T-helper 2 cell treated with Interferon-gamma antibody and Interleukin-4, amounts not matched to agents 100 ng/mL and 5 ng/mL, for 36 hours (primary cell): ENCODE measurements around the gene IQCE. TPM values are rescaled to one million over a fixed set of nuclear protein-coding genes. Genes with fewer than 3 reads are reported as not detected.

Experiments used
- intact Hi-C: fragments of 100-400 bp; cut with micrococcal nuclease; formaldehyde crosslinking; loops from one replicate; pipeline ENCODE4 v1.15.1; 2023
- total RNA-seq: library from RNA; stranded (reverse); gene quantifications from 2 replicates; pipeline ENCODE4 v1.2.3, GENCODE V29; 2022

The IQCE gene
- total RNA-seq, 1 donor from 2014 or later = 12.2 TPM

DNA sequence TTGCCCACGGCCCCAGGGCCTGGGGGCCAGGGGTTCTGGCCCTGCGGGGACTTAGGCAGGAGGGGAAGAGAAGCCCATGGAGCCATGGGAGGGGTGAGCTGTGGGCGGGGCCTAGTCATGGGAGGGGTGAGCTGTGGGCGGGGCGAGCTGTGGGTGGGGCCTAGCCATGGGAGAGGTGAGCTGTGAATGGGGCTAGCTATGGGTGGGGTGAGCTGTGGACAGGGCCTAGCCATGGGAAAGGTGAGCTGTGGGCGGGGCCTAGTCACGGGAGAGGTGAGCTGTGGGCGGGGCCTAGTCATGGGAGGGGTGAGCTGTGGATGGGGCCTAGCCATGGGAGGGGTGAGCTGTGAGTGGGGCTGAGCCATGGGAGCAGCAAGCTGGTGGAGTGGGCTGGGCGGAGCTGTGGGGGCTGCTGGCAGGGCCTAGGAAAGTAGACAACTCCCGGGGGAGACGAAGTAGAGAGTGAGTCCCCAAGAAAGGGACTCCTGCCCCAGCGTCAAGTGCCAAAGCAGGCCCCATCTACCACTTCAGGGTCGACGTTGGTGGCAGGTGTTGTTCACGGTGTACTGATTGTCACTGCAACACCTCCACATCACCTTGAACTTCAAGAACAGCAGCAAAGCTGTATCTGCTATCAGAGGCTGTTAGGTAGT, 53.8 kb downstream of the IQCE start:
- intact Hi-C loops = no loop called here

DNA sequence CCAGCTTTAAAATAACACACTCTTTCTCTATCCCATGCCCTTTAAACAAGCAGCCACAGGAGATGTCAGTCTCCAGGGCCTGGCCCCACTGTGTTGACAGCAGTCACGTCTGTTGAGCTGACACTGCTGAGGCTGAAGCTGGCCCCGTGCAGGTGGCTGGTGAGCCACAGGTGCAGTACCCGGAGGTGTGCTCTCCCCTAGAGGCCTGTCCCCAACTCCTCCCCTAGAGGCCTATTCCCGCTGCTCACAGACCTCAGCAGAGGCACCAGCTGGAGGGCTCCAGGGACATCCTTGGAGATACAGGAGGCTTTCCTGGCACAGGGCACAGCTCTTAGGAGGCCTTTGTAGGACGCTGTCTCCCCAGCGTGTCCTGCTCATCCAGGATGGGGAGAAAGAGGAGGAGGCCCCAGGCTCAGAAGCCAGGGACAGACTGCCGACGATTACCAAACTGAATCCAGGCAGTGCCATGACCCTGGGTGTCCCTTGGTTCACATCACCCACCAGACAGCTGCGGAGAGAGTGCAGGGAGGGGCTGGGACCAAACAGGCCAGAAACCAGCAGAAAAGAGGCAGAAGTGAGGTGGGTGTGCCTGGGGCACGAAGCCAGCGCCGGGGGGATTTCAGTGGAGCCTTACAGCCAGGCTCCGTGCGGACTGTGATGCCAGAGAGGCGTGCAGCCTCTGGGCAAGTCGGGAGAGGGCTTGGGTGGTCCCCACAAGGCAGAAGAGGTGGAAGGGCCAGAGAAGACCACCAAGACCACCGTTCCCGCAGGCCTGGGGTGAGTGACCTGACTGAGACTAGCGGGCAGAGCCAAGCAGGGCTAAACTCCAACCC, 54.5 kb downstream of the IQCE start:
- intact Hi-C loops = no loop called here

DNA sequence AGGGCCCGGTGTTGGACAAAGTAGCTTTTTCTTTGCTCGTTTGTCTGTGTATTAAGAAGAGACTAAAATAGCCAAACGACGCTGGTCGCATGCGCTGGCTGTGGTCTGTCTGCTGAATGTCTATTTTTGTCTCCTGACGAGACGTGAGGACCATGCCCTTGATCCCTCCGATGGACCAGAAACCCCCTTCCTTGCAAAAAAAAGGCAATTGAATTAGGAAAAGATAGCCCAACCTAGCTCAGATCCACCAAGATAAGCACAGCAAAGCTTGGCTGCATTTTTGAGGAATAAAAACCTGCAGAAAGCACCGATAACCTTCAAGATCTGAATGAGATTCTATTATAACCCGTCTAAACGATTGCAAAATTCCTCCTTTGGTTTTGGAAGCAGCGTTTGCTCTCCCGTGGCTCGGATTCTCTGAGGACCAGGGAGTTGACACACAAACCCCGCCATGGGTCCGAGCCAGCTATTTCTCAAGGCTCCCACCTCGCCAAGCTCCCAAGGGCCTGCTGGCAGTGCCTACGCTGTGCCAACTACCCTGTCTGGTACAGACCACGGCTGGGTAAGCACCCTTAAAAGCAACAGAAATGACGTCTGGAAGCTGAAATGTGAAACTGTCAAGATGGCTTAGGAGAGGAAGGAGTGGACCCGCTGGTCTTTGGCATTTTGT, 55.3 kb downstream of the IQCE start:
- intact Hi-C loops = no loop called here

DNA sequence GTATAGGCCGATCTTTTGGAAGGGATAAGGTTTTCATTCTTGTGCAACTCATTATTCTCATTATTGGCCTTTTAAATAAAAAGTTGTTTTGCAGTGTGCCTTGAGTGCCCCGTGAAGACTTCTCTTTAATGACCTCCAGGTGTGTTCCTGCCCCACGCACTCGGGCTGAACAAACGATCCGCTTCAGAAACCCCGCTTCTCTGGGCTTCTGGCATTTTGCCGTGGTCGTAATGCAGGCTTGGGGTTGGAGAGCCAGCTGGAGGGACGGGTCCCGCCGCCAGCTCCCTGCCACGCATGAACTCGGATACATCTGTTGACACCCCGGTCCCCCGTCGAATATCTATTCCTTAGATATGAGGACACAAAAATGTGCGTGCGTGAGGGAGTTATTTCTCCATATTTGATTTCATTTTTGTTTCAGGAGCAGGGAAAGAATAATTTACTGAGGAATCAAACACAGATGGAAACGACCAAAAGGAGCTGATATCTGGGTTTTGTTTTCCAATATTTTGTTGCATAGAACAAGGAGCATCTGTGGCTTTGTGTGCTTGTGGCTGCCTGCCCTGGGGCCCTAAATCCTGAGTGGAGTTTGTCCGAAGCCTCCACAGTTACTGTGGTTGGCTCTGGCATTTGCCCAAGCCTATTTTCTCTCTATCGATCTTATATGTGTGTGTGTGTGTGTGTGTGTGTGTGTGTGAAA, 56.0 kb downstream of the IQCE start:
- intact Hi-C loops = no loop called here

DNA sequence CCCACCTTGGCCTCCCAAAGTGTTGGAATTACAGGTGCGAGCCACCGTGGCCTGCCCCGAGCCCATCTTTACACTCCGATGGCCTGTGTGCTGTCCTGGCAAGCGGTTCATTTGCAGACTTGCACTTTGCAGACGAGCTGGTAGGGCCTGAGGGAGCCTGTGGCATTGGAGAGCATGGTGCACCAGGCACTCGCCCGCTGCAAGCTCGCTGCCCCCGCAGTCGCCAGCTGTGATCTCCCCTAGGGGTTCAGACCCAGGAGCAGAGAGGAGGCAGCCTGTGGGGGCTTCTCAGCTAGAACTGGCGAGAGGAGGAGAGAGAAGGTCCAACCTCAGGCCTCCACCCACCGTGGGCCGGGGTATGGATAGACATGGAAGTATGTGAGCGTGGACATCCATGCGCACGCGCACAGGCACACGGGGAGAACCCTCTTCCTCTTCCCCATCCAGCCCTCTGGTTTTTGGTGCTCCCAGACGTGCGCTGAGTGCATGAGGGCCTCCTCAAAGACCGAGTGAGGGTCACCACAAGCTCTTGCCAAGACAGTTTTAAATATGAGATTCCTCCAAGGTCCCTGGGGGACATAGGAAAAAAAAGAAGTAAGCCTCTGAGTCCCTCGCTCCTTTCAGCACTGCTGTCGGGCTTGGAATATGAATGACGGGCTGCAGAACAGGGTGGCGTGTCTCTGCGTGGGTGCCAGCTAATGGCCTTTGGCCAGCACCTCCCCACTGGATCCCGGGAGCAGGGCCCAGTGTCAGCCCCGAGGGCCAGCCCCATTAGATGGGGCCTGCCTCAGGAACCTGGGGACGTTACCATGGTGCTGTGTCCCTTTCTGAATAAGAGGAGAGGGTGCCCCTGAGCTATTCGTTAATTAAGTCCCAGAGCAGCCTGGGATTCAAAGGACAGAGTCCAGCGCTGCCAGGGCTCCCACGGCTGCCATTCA, 57.9 kb downstream of the IQCE start:
- intact Hi-C loops = no loop called here

DNA sequence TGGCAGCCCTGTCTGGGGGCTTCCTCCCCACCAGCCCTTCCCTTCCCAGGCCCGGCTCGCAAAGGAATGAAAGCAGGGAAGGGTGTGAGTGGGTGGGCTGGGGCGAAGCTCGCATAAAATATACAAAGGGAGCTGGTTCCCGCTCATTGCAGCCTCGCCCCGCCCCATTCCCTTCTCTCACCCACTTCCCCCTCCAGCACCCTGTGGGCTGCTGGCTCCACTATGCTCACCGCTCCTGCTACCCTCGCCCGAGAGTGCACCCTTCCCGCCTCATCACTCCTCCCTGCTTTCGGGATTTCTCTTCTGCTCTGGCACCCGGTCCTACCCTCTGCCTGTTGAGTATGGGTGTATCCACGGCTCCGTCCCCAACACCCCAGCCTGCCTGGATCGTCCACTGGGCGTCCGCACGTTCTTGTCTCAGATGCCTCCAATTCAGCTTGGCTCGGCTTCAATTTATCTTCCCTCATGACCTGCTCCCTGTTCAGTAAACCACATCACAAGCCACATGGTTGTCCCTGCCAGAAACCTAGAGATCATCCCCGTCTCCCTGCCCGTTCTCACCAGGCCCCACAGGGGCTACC, 58.6 kb downstream of the IQCE start:
- intact Hi-C loops = no loop called here

DNA sequence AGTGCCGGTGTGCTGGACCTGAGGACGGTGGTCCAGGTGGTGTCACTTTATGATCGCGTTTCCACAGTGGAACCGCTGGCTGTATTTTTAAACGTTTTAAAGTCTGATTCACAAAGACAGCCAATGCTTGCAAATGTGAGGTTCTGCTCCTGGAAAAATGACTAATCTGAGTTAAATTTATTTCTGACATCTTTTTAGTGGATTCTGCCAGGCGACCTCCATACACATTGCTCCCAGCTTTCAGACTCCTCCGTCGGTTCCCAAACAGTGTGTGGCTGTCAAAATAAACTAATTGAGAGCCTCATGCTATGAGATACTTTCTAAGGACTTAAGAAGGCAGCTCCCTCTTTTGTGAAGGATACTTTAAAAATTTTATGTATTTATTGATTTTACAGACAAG, 60.3 kb downstream of the IQCE start:
- intact Hi-C loops = no loop called here

DNA sequence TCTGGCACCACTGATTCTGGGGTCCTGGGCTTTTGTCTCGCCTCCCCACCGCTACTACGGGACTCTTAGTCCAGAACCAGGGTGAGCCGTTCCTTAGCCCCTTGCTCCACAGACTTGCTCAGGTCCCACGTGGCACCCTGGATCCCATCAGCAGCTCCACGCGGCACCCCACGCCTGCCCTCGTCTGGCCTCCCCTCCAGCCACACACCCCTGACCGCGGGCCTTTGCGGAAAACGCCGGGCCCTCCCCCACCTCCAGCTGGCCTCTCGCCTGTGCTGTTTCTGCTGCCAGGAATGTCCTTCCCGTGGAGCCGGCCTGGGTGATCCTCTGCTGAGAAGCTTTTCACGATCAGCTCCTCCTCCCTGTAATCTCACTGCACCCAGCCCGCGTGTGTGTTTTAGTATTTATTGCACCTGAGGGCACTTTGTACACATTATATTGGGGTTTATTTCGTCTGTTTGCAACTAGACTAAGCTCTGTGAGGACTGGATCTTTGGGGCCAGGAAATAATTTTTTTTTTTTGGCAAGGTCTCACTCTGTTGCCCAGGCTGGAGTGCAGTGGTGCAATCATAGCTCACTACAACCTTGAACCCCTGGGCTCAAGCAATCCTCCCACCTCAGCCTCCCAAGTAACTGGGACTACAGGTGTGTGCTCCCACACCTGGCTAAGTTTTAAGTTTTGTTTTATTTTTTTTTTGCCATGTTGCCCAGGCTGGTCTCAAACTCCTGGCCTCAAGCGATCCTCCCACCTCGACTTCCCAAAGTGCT, 62.5 kb downstream of the IQCE start:
- intact Hi-C loops = no loop called here

DNA sequence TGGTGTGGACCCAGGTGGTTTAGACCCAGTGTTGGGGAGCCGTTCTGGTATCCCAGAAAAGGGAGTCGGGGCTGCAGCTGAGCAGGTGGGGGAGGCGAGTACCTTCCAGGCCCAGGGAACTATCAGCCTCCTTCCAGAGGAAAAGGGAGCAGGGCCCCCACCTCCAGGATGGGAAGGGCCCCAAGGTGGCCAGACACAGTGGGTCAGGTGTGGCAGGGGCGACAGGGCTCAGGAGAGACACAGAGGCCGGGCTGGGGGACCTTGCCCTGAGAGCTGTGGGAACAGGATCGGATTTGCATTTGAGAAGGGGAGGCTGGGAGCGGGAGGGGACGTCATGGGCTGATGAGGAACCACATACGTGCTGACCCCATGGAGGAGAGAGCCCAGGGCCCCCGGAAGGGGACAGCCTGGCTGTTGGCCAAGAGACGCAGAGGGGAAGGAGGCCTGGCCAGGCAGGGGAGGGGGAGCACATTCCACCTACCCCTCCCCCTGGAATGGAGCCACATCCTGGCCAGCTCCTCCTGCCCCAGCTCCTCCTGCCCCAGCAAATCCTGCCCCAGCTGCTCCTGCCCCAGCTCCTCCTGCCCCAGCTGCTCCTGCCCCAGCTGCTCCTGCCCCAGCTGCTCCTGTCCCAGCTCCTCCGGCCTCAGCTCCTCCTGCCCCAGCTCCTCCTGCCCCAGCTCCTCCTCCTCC, 63.3 kb downstream of the IQCE start:
- intact Hi-C loops = no loop called here

DNA sequence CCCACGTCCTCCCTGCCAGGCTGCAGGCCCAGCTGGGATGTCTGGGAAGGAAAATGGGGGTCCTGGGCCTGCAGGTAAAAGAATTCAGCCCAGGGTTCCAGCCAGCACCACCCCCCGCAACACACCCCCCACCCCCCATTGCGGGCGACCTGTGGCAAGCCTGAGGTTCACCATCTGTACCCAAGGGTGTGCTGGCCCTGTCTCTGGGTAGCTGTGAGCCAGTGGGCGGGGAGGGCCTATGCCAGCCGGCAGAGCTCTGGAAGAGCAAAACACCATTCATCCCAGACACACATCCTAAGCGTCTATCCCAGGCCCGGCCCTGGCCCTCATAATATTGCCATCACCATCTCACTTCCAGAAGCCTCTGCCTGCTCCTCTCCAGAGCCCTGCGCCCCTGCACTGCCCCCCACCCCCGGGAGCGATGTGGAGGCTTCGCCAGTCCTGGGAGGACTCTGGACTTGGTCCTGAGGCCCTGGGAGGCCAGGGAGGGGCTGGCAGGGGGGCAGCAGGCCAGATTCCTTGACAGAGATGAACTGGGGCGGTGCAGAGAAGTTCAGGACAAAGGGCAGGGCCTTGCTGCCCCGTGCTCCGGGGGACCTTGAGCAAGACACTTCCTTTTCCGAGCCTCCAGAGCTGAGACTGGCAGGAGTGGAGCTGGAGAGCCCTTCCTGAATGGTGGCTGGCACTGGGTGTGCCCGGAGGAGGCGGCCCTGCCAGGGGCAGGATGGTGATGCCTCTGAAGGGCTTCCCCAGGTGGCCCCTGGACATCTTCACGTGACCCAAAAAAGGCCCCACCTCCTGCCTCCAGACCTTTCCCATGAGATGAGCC, 64.3 kb downstream of the IQCE start:
- intact Hi-C loops = no loop called here

DNA sequence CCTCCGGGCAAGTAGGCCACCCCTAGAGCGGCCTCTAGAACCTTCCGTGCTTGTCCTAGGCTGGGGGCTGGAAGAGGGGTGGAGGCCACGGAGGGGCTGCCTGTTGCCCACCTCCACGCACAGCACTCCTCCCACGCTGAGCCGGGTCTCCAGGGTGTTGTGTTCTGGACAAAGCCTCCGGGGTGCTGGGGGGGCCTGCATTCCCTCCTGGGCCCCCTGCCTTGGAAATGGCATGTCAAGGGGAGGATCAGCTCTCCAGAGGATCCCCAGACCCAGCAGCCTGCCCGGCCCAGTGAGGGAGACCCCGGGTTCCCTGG, 64.9 kb downstream of the IQCE start:
- intact Hi-C loops = no loop called here

DNA sequence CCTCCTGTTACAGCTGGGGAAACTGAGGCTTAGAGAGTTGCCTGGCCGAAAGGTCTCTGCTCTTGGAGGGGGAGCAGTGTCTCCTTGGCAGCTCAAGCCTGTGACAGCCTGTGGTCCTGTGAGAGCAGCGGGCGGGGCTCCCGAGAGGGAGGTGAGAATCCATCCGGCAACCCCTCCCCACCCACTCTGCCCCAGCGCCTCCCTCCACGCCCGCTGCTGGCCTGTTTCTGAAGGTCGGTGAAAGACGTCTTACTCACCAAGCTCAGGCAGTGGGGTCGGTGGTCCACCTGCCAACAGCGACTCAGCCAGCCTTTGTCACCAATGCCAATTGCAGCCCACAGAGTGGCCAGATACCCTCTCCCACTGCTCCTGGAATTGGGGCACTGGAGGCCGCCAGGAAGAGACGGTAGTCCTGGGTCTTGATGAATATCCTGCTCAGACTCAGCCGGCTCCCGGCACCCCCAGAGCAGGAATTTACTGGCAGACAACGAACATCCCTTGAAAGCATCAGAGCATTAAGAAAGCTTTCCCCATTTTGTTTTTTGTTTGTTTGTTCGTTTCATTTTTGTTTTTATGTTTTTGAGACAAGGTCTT, 65.6 kb downstream of the IQCE start:
- intact Hi-C loops = no loop called here

DNA sequence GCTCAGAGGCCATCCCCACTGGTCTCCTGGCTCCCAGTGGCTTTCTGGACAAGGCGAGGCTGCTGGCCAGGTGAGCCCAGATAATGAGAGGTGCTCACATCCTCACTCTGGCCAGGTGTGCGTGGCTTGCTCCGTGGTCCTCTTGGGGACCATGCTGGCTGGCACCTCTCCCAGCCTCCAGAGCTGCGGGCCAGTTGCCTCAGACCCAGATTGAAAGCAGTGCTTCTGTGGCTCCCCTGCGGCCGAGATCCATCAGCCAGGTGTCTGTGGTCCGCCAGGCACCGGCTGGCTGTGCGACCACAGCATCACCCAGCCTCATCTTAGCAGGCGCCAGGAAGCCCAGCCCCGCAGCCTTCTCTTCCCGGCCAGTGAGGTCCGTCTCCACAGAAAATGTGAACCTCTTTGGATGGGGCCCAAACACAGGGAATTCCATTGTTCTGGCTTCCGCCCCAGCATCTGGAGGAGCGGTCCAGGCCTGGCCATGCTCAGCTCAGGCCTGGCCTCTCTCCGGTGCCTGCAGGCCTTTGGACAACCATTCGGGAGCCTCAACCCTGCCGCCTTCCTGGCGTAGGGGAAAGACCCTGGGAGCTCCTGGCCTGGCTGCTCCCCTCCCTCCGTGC, 67.8 kb downstream of the IQCE start:
- intact Hi-C loops = no loop called here

DNA sequence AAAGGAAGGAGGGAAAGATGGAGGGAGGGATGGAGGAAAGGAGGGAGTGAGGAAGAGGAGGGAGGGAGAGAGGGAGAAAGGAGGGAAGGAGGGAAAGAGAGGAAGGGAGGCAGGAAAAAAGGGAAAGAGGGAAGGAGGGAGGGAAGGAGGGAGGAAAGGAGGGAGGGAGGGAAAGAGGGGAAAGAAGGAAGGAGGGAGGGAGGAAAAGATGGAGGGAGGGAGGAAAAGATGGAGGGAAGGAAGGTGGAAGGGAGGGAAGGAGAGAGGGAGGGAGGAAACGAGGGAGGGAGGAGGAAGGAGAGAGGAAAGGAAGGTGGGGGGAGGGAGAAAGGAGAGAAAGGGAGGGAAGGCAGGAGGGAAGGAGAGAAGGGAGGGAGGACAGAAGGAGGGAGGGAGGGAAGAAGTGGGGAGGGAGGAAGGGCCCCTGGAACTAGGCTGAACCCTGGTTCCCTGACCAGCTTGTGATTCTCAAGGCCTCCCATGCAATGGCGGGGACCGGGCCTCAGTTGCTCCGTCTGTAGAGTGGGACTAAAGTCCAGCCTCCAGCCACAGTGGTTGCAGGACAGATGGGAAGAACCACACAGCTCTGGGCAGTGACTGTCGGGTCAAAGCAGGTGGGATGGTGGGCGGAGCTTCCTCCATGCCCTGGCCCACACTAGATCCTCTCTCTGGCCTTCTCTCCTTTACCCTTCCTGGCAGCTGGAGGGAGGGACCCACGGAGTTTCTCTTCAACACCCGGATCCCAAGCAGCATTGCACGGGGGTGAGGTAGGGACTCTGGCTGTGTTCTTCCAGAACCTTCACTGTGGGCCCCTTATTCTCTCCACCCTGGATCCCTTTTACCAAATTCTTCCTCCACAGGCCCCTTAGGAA, 68.7 kb downstream of the IQCE start:
- intact Hi-C loops = no loop called here

DNA sequence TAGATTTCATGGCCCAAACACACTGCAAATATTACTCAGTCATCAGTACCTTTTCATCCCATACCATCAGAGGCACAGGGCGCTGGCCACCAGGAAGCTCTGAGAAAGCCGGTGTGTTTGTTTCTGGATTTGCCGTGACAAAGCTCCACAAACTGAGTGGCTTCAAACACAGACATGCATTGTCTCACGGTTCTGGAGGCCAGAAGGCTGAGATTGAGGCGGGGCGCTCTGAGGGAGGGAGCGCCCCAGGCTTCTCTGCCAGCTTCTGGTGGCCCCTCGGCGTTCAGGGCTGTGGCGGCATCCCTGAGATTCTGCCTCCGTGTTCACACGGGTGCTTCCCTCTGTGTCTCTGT, 69.3 kb downstream of the IQCE start:
- intact Hi-C loops = no loop called here

DNA sequence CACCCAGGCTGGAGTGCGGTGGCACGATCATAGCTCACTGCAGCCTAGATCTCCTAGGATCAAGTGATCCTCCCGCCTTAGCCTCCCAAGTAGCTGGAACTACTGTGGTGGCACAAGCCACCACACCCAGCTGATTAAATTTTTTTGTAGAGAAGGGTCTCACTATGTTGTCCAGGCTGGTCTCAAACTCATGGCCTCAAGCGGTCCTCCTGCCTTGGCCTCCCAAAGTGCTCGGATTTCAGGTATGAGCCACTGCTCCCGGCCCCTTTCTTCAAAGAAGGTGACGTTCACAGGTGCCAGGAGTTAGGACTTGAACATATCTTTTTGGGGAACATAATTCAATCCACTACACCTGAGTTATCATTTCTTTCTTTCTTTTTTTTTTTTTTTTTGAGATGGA, 70.1 kb downstream of the IQCE start:
- intact Hi-C loops = no loop called here
